HG03442 (cell line): ENCODE data around the gene PYURF.
A peak's percentile ranks its signal among the peaks of the same experiment; 100 is the strongest.
"Not testable (repeated sequence)": the region's sequence is repeated elsewhere in the genome, so short reads cannot be mapped to it uniquely, and the experiment has no call there.

ENCODE experiments used
- ATAC-seq: cut with Tn5 transposase; IDR thresholded peaks from one replicate; pipeline ENCODE4 v1.9.1; 2021; ENCODE audit warnings: mild to moderate bottlenecking, moderate library complexity; ENCODE audit not compliant: unreplicated experiment

Gene PYURF

GRCh38 chr4:88523325-88524129 lies at the start of gene PYURF:
TSS of gene PYURF (minus strand) at chr4:88523776. CDS start at chr4:88523700, 76 bp downstream.
- ATAC-seq: peak; percentile 77

- no peak for ATAC-seq
Measured at GRCh38 chr4:88570001-88570400, 46.4 kb upstream of the PYURF start.

- no peak for ATAC-seq
Measured at GRCh38 chr4:88567591-88567990, 44.0 kb upstream of the PYURF start.

- ATAC-seq: no peak
Measured at GRCh38 chr4:88549815-88550214, 26.2 kb upstream of the PYURF start.

- not testable (repeated sequence) for ATAC-seq
Measured at GRCh38 chr4:88539322-88540068, 15.9 kb upstream of the PYURF start.

- no peak for ATAC-seq
Measured at GRCh38 chr4:88537709-88538108, 14.1 kb upstream of the PYURF start.

GRCh38 chr4:88535090-88535755 lies 11.6 kb upstream of the PYURF start:
- ATAC-seq: no peak

GRCh38 chr4:88533937-88534750 lies 10.6 kb upstream of the PYURF start:
- ATAC-seq: no peak

GRCh38 chr4:88533088-88533790 lies 9.7 kb upstream of the PYURF start:
- no peak for ATAC-seq

- ATAC-seq: no peak
Measured at GRCh38 chr4:88531549-88531948, 8.0 kb upstream of the PYURF start.

GRCh38 chr4:88528861-88529260 lies 5.3 kb upstream of the PYURF start:
- no peak for ATAC-seq

GRCh38 chr4:88527787-88528186 lies 4.2 kb upstream of the PYURF start:
- ATAC-seq: peak; percentile 33

GRCh38 chr4:88526221-88526815 lies 2.7 kb upstream of the PYURF start:
- ATAC-seq: no peak

GRCh38 chr4:88524171-88524570 lies 595 bp upstream of the PYURF start:
- no peak for ATAC-seq

GRCh38 chr4:88522702-88523324 lies 763 bp downstream of the PYURF start:
- ATAC-seq: no peak

GRCh38 chr4:88518911-88519310 lies 4.7 kb downstream of the PYURF start:
- no peak for ATAC-seq

GRCh38 chr4:88517825-88518224 lies 5.8 kb downstream of the PYURF start:
- no peak for ATAC-seq

- ATAC-seq: no peak
Measured at GRCh38 chr4:88516746-88517145, 6.8 kb downstream of the PYURF start.
